OCI-LY7 (cell line): ENCODE measurements around the gene CRHR2.

ENCODE experiments used
- CTCF ChIP-seq: fragments of 200-600 bp; sonication (generic); conservative IDR thresholded peaks from 2 replicates; pipeline ENCODE4 v1.5.1; 2014; ENCODE audit warnings: mild to moderate bottlenecking, antibody characterized with exemption, low read length, moderate library complexity, mixed read lengths
- EZH2phosphoT487 ChIP-seq: fragments of 200-600 bp; sonication (generic); IDR thresholded peaks from 2 replicates; pipeline ENCODE4 v1.6.1; 2018; ENCODE audit warnings: low read depth, borderline replicate concordance, mild to moderate bottlenecking, mixed run types, antibody characterized with exemption, low read length, moderate library complexity, mixed read lengths

GRCh38 chr7:30652698-30653641, 29.3 kb downstream of the CRHR2 start:
- TF ChIP-seq CTCF (no peak), EZH2phosphoT487 (no peak)
